OCI-LY1 (cell line): ENCODE data around the gene HCFC1.

Experiments
- H2AFZ ChIP-seq: fragments of 200-600 bp; sonication (generic), shearing (Covaris generic); 2 replicates; pipeline ENCODE4 v1.6.0; 2014; ENCODE audit warnings: antibody characterized with exemption, mild to moderate bottlenecking, low read length
- H3F3A ChIP-seq: fragments of 200-600 bp; sonication (generic), shearing (Covaris generic); 2 replicates; pipeline ENCODE4 v1.6.0; 2014; ENCODE audit warnings: mild to moderate bottlenecking, antibody characterized with exemption, low read length, moderate library complexity; ENCODE audit not compliant: insufficient read depth
- H3K27ac ChIP-seq: fragments of 200-600 bp; sonication (generic); 2 replicates; pipeline ENCODE4 v1.5.1; 2014; ENCODE audit warnings: low read length, mixed run types, mild to moderate bottlenecking, low read depth; ENCODE audit not compliant: poor library complexity, severe bottlenecking
- H3K27me3 ChIP-seq: fragments of 200-600 bp; sonication (generic); 2 replicates; pipeline ENCODE4 v1.6.0; 2014; ENCODE audit warnings: antibody characterized with exemption, mild to moderate bottlenecking, low read length, moderate library complexity; ENCODE audit not compliant: insufficient read depth
- H3K36me3 ChIP-seq: fragments of 200-600 bp; sonication (generic); 2 replicates; pipeline ENCODE4 v1.6.1; 2014; ENCODE audit warnings: mild to moderate bottlenecking, antibody characterized with exemption, low read length, moderate library complexity, mixed read lengths; ENCODE audit not compliant: insufficient read depth
- H3K4me1 ChIP-seq: fragments of 200-600 bp; sonication (generic); 2 replicates; pipeline ENCODE4 v1.5.1; 2014; ENCODE audit warnings: mild to moderate bottlenecking, low read length, moderate library complexity; ENCODE audit not compliant: insufficient read depth, severe bottlenecking
- H3K4me2 ChIP-seq: fragments of 200-600 bp; sonication (generic), shearing (Covaris generic); 2 replicates; pipeline ENCODE4 v1.6.1; 2014; ENCODE audit warnings: low read length
- H3K4me3 ChIP-seq: fragments of 200-600 bp; sonication (generic); 2 replicates; pipeline ENCODE4 v1.5.1; 2014; ENCODE audit warnings: low read length, low read depth, mild to moderate bottlenecking, mixed read lengths; ENCODE audit not compliant: poor library complexity, severe bottlenecking
- H3K79me2 ChIP-seq: fragments of 200-600 bp; shearing (Covaris generic); 2 replicates; pipeline ENCODE4 v1.6.1; 2016; ENCODE audit warnings: mixed run types, low read length, mixed read lengths; ENCODE audit not compliant: insufficient read depth
- H3K9ac ChIP-seq: fragments of 200-600 bp; sonication (generic), shearing (Covaris generic); 2 replicates; pipeline ENCODE4 v1.6.1; 2014; ENCODE audit warnings: mild to moderate bottlenecking, low read length, mixed read lengths
- H3K9me2 ChIP-seq: fragments of 200-600 bp; sonication (generic), shearing (Covaris generic); 2 replicates; pipeline ENCODE4 v1.6.1; 2014; ENCODE audit warnings: low read depth, mild to moderate bottlenecking, low read length, mixed read lengths
- H3K9me3 ChIP-seq: fragments of 200-600 bp; shearing (Covaris generic); 2 replicates; pipeline ENCODE4 v1.6.1; 2014; ENCODE audit warnings: low read length, mixed read lengths
- H4K20me1 ChIP-seq: fragments of 200-600 bp; sonication (generic), shearing (Covaris generic); 2 replicates; pipeline ENCODE4 v1.6.0; 2016; ENCODE audit warnings: mild to moderate bottlenecking, low read length; ENCODE audit not compliant: insufficient read depth
- EZH2 ChIP-seq: fragments of 200-600 bp; sonication (generic), shearing (Covaris generic); IDR thresholded peaks from 2 replicates; pipeline ENCODE4 v1.8.0; 2017; ENCODE audit warnings: borderline replicate concordance, mixed run types, mild to moderate bottlenecking, antibody characterized with exemption, low read length, moderate library complexity, mixed read lengths
- TF ChIP-seq, protein P1 (sequence below): fragments of 200-600 bp; sonication (generic), shearing (Covaris generic); IDR thresholded peaks from 2 replicates; pipeline ENCODE4 v1.5.1; 2017; ENCODE audit warnings: mild to moderate bottlenecking, antibody characterized with exemption, low read length, moderate library complexity, mixed read lengths

HCFC1 gene

DNA sequence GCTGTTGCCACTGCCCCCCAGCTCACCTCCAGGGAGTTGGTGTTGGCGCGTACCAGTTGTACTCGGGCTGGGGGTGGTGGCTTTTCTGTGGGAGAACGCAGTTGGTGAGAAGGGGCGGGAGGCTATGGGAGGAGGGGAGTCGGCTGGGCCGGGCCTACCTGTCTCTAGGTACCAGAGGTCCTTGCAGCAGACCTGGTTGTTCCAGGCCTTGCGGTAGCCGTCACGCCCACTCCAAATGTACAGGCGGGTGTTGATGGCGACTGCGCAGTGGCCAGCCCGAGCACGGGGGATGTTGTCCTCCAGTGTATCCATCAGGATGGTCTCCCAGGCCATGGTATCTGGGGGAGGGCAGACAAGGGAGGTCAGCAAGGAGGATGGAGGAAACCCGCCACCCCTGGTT lies 11.5 kb downstream of the HCFC1 start:
- H3K79me2 ChIP-seq, result peaks cover 6% of the 10 kb centered on the region
- H3K9ac ChIP-seq, result no peak overlapping the region
- H2AFZ ChIP-seq, result no peak overlapping the region
- no peak overlapping the region for H3K4me3 ChIP-seq
- H3K36me3 ChIP-seq, result peaks cover 98% of the 10 kb centered on the region
- no peaks in the 10 kb centered on the region for H3K27me3 ChIP-seq
- no peaks in the 10 kb centered on the region for H3K9me3 ChIP-seq
- H4K20me1 ChIP-seq, result no peaks in the 10 kb centered on the region
- no peaks in the 10 kb centered on the region for H3F3A ChIP-seq
- TF ChIP-seq, protein P1, sequence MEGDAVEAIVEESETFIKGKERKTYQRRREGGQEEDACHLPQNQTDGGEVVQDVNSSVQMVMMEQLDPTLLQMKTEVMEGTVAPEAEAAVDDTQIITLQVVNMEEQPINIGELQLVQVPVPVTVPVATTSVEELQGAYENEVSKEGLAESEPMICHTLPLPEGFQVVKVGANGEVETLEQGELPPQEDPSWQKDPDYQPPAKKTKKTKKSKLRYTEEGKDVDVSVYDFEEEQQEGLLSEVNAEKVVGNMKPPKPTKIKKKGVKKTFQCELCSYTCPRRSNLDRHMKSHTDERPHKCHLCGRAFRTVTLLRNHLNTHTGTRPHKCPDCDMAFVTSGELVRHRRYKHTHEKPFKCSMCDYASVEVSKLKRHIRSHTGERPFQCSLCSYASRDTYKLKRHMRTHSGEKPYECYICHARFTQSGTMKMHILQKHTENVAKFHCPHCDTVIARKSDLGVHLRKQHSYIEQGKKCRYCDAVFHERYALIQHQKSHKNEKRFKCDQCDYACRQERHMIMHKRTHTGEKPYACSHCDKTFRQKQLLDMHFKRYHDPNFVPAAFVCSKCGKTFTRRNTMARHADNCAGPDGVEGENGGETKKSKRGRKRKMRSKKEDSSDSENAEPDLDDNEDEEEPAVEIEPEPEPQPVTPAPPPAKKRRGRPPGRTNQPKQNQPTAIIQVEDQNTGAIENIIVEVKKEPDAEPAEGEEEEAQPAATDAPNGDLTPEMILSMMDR, result no peak
- TF ChIP-seq EZH2, result no peak
- no peaks in the 10 kb centered on the region for H3K9me2 ChIP-seq
- H3K4me2 ChIP-seq, result no peak overlapping the region
- H3K4me1 ChIP-seq, result no peaks in the 10 kb centered on the region
- no peak overlapping the region for H3K27ac ChIP-seq

DNA sequence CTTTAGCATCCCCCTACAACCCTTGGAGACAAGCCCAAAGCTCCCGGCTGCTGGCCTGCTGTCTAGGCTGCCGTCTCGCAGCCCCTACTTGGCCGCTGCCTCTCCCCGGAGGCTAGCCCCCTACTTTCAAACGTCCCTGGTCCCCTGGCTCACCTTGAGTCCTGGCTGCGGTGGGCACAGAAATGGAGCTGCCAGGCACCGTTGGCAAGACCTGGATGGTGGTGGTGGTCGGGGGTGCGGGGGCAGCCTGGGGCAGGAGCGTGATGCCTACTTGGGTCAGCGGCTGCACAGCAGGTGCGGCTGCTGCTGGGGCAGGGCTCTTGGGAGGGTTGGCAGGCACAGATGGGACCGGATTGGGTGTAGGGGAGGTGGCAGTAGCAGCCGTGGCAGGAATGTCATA lies 12.0 kb downstream of the HCFC1 start:
- Histone ChIP-seq H3K27me3 (no peaks in the 10 kb centered on the region), H3K9ac (no peak overlapping the region), H3K4me1 (no peaks in the 10 kb centered on the region), H3F3A (no peaks in the 10 kb centered on the region), H3K27ac (no peak overlapping the region), H3K9me3 (no peaks in the 10 kb centered on the region), H3K4me2 (no peak overlapping the region), H3K36me3 (peaks cover 98% of the 10 kb centered on the region), H2AFZ (no peak overlapping the region), H3K4me3 (no peak overlapping the region), H3K9me2 (no peaks in the 10 kb centered on the region), H3K79me2 (peaks cover 1% of the 10 kb centered on the region; the same call in 1 of the 2 replicates), H4K20me1 (no peaks in the 10 kb centered on the region)
- TF ChIP-seq, protein P1, result no peak
- TF ChIP-seq EZH2, result no peak

DNA sequence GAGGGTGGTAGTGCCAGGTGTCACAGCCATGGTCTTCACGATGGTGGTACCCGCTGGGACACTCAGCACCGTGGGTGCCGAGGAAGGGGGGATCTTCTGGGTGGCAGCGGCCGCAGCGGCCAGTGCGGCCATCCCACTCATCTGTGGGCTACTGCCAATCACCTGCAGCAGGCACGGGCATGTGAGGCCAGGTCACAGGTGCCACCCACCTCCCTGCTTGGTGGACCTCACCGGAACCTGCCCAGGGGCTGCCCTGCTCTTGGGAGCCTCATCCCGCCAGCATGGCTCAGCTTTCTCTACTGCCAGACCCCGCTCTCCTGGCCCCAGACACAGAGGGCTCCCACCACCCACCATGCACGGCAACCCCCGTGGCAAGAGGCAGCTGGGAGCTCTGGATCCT lies 13.0 kb downstream of the HCFC1 start:
- H3K9me2 ChIP-seq, result no peaks in the 10 kb centered on the region
- no peaks in the 10 kb centered on the region for H3K4me1 ChIP-seq
- H3K4me2 ChIP-seq, result no peak overlapping the region
- no peak overlapping the region for H3K27ac ChIP-seq
- H3K9ac ChIP-seq, result no peak overlapping the region
- H4K20me1 ChIP-seq, result no peaks in the 10 kb centered on the region
- no peak overlapping the region for H3K4me3 ChIP-seq
- no peak overlapping the region for H2AFZ ChIP-seq
- H3F3A ChIP-seq, result no peaks in the 10 kb centered on the region
- no peaks in the 10 kb centered on the region for H3K9me3 ChIP-seq
- no peaks in the 10 kb centered on the region for H3K79me2 ChIP-seq
- TF ChIP-seq EZH2, result no peak
- TF ChIP-seq, protein P1, result no peak
- no peaks in the 10 kb centered on the region for H3K27me3 ChIP-seq
- H3K36me3 ChIP-seq, result peaks cover 98% of the 10 kb centered on the region
